HG03460 (cell line): ENCODE results near the gene NTRK3.

Source experiments
- ATAC-seq: cut with Tn5 transposase; IDR thresholded peaks from one replicate; pipeline ENCODE4 v1.9.1; 2021; ENCODE audit not compliant: unreplicated experiment

Gene NTRK3

DNA sequence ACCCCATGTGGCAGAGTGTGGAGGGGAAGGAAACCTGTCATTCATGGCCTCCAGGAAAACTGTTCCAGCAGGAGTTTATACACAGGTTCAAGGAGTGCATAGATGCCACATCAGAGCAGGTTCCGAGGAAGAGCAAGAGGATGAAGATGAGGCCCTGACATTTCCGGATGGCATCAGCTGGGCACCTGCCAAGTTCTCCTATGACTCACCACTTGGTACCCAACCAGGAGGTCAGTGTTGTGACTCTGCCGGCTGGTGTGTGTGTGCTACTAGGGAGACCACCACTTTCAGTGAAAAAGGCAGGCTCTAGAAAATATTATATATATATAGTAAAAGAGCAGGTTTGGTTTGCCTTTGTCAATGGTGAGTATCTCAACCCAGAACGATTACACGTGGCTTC, 69.3 kb downstream of the NTRK3 start:
- ATAC-seq, result no peak

GRCh38 chr15:88185584-88185983, 71.0 kb downstream of the NTRK3 start:
- no peak for ATAC-seq

DNA sequence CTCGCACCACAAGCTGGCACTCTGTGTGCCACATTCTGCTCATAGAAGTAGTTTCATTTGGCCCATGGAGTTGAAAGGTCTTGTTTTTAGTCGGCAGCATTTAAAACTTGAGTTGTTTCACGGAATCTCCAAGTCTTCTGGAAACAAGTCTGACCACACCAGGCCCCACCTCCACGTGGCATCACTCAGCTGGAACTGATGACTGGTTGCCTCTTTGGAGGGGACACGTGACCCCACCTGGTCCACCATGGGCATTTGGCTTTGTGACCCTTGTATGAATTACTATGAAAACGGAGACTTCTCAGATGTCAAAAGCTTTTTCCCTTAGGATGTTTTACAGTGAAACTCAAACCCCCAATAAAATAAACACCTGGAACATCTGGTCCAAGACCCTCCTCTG, 74.9 kb downstream of the NTRK3 start:
- ATAC-seq, result no peak

DNA sequence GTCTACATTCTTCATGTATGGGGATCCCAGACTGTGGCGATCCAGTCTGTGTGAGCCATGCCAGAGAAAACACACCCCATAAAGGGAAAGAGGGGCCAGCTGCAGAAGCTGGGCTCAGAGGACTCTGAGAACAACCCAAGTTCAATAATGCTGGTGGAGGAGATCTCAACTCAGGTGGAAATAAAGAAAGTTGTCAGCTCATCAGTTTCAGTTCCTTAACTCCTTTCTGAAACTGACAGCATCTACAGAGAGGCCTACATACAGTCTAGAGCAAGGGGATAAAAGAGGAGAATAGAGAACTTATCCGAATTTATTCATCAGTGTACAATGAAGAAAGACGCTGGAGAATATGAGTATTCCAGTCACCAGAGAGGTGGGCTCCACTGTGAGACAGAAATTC, 77.0 kb downstream of the NTRK3 start:
- peak; percentile 82 for ATAC-seq

GRCh38 chr15:88178631-88179030, 77.9 kb downstream of the NTRK3 start:
- no peak for ATAC-seq

GRCh38 chr15:88177451-88177850, 79.1 kb downstream of the NTRK3 start:
- no peak for ATAC-seq

GRCh38 chr15:88174571-88174970, 82.0 kb downstream of the NTRK3 start:
- ATAC-seq, result no peak

DNA sequence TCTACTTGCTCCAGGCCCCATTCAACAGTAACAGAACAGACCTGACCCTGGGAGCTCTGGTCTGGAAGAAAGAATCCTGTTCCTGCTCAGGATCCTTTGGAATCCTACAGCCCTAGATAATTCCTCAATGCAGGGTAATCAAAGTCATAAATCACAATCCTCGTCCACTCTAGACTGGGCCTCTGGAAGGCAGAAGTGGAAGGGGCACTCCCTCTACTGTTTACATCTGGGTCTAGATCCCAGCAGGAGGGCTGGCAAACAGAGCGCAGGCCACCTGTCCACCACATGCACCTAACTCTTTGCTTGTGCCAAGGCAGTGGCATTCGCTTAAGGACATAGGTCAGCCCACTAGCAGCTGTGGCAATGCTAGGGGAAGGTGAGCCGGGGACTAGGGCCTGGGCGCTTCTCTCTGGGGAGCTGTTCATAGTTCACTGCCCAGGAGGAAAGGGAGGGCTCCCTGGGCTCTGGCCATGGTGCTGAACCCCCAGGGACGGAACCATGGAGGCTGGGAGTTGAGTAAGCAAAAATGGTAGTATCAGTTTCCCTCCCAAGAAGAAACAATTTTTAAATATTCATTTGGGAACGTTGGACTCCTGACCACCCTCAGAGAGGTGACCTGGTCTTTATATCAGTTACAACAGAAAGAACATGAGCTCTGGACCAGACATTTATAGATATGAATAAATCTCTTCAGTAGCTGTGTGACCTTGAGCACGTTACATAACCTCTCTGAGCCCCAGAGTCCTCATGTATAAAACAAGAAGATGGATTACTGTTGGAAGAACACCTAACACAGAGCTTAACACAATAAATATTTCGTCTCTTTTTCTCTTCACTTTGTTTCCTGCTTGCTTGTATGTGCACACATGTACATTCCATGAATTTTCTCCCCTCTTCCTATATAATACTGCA, 90.2 kb downstream of the NTRK3 start:
- ATAC-seq, result no peak

- no peak for ATAC-seq
Measured at GRCh38 chr15:88161636-88162035, 94.9 kb downstream of the NTRK3 start.

DNA sequence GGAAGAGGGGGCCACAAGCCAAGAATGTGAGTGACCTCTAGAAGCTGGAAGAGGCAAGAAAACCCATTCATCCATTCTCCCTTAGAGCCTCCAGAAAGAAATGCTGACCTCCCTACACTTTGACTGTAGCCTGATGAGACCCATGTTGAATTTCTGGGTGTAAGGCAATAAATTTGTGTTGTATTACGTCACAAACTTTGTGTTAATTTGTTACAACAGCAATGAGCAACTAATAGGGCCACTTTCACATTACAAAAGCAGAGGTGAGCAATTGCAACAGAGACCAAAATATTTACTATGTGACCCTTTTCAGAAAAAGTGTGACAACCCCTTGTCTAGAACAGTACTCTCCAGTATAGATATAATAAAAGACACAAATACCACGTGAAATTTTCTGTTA, 101.2 kb downstream of the NTRK3 start:
- no peak for ATAC-seq

GRCh38 chr15:88152672-88153071, 103.9 kb downstream of the NTRK3 start:
- ATAC-seq, result no peak

DNA sequence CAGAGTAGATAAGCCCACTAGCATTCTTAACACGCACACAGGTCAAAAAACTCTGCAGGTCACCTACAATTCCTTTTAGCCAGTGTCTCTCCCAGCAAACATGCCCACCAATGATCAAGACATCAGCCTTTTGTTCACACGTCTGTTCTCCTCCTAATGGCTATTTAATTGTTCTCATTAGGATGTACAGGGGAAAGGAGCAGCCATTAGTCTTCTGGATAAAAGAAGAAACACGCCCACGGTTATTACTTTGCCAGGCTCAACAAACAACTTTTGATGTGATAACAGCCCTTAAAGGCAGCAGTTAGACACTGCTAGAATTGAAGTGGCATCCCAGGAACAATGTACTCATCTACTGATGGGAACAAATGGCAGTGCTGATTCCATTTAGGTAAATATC, 108.8 kb downstream of the NTRK3 start:
- ATAC-seq, result no peak

DNA sequence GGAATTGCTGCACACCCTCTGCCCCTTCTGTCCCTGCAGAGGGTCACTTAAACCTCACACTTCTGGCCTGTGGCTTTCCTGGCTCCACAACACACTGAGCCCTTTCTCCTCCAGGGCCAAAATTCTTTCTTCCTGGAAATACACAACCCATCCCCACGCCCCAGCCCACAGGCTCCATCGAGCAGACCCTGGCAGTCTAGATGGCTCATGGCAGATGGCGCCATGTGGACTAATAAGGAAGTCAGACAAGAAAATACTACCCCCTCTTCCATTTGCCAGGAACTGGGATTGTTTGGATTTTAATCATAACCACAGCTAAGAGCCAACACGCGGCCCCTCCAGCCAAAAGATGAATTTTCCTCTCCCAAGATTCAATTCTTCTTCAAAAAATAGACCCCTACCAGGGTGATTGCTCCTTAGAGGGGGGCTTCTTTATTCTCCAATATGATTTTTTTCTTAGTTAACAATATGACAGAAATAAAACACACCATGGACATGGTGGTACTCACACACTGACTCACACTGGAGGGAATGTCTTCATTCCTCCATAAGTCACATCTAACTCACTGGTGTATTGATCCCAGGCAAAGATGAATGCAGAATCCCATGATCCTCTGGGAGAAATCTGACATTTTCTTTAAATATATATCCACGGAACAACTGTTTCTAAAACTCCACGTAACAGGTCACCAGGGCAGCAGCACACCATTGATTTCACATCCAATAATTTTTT, 111.5 kb downstream of the NTRK3 start:
- ATAC-seq, result no peak

DNA sequence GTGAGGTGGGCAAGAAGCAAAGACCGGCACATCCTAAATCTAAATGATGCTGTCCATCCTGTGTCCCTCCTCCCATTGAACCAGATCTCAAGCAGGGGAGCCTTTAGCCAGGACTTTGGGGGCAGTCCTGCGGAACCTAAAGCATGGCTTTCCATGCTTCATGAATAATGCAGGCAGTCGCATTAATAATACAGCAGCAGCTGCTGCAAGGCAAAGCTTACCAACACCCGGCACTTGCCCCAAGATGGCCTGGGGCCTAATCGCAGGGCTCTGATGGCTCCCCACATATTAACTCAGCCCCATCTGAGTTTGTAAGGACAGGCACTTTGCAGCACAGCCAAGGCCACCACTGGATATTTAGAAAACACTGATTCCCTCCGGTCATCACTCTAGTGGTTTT, 114.4 kb downstream of the NTRK3 start:
- no peak for ATAC-seq

DNA sequence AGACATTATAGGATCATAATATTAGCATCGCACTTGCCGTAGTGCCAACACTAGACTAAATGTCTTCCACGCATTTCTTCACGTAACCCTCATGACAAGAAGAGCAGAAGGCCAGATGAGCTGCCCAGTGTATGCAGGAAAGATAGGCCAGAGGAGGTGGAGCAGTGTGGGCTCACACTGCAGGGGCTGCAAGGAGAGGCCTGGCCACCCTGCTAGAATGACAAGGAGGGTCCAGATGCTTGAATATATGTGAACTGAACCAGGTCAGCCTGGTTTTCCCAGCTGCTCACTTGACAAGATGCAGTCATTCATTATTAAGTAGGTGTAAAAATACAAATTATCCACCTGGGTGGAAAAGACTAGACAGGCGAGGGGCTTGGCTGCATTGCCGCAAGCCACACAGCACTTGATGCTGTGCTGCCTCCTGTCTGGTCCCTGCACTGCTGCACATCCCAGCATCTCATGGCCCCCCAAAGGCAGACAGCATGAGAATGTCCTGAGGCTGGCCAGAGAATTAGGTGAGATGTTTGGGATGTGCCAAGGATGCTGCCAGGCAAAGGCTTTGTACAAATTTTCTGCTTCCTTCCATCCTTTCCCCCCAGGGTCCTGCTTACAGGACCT, 115.2 kb downstream of the NTRK3 start:
- no peak for ATAC-seq

- ATAC-seq, result no peak
Measured at GRCh38 chr15:88140398-88140797, 116.1 kb downstream of the NTRK3 start.

GRCh38 chr15:88139936-88140335, 116.6 kb downstream of the NTRK3 start:
- ATAC-seq, result no peak

DNA sequence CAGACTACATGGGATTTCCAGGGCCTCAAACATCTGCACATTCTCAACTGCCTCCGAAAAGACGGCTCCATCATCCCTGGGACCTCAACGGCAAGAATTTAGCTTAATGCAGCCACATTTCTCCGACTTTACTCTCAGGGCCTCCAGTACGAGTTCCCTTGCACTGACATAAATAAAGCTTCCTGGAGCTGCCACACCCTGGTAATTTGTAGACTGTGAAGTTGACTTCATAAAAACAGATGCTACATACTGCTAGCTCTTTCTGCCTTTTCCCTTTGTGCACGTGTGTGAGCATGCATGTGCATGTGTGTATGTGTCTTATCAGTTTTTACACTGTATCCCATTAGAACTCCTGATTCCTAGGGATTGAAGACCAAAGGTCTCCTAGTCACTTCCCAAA, 122.7 kb downstream of the NTRK3 start:
- ATAC-seq, result no peak

DNA sequence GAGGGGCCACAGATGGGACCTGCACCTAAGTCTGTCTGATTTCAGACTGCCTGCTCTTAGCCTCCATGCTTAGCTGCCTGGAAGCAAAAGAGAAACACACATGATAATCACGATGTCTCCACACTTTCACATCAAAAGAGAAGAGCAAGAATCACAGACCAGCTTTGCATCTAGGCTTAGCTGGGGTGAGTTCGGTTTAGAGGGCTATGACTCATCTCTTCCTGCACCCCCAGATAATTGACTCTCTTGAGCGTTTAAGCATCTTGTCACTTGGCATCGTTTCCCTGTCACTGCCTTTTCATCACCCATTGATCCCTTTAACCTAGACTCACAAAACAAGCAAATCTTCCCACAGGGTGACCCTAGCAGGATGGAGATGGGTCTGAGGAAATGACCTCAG, 124.0 kb downstream of the NTRK3 start:
- ATAC-seq, result no peak

GRCh38 chr15:88131937-88132336, 124.6 kb downstream of the NTRK3 start:
- ATAC-seq, result no peak

DNA sequence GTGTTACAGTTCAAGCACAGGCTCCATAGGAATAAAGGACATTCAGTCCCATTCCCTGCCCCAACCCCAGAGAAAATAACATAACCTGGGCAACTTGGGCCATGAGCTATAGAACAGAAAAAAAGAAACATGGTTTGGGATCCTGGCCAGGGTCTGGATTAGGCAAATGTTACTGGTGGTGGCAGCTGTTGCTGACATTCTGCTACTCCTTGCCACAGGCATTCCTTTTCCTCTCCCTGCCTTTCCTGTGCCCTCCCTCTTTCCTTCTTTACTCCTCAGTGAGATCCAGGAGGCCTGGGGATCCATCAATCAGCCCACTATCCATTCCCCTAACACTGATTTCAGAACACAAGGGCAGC, 129.1 kb downstream of the NTRK3 start:
- no peak for ATAC-seq
